ENCODE data around the gene PLD5.

The PLD5 gene

DNA sequence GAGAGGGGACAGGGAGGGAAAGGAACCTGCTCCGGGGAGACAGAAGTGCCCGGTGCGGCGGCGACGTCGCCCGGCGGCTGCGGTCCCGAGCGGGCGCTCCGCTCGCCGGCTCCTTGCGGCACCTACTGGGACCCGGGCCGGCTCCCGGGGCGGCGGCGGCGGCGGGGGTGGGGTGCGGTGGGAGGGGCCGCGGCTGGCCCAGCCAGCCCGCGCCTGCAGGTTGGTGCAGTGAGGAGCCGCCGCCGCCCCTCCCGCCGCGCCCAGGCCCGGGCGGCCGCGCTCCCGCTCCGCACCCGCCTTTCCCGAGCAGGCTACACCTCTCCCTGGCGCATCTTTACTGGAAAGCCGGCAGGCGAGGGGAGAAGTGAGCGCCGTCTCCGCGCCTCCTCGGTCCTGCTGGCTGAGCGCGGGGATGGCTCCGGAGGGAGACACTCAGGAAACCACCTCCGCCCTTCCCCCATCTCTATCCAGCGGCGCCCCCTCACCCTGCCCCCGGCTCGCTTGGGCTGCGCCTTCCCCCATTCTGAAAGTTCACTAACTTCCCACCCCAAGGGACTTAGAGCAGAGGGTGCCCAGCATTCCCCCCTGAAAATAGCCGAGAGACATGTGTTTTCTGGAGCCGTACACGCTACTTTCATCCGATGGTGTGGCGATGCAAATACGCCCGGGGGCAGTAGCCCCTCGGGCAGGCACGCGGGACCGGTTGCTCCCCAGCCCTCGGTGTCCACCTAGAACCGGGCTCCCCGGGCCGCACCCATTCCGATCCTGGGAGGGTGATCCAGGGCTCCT, at the start of gene PLD5:
Gene PLD5, minus strand, starts transcription at position 127 of the 789 bp plus-strand sequence.
- no peak for DNase-seq (ENCODE audit: low read depth in 1 of 2, low spot score in 1 of 2)

DNA sequence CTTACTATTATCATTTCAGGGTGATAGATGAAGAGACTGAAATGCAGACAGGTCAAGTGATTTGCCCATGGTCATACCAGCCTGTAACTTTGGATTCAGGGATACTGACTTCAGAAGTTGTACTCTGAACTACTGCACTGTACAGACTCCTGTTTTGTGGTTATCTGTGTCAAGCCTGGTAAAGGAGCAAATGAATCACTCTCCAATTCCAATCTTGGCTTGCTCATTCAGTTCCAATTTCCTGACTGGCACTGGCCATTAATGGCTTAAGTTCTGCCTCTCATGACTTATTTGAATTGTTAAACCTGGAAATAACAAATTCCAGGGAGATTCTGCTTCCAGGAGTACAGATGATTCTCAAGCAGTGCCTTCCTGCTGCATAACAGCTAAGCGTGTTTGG, 45.4 kb upstream of the PLD5 start:
- no peak for DNase-seq (ENCODE audit: low read depth in 1 of 2, low spot score in 1 of 2)

DNA sequence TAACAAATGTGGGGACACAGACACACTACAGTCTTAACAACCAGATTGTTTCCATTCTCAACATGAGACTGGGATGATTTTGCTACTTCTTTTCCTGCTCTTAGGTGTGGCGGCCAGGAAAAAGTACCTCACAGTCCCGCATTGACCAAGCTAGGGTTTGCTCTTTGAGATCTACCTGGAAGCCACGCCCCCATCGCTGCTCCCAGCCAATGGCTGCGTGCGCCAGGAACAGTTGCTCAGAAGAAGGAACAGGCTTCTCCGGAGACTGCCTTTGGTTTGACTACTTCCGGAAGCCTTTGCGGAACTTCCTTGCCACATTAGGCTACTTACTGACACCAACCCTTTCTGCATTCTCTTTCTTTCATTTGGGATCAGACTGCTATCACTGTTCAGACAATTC, 44.2 kb upstream of the PLD5 start:
- no peak for DNase-seq (ENCODE audit: low read depth in 1 of 2, low spot score in 1 of 2)

DNA sequence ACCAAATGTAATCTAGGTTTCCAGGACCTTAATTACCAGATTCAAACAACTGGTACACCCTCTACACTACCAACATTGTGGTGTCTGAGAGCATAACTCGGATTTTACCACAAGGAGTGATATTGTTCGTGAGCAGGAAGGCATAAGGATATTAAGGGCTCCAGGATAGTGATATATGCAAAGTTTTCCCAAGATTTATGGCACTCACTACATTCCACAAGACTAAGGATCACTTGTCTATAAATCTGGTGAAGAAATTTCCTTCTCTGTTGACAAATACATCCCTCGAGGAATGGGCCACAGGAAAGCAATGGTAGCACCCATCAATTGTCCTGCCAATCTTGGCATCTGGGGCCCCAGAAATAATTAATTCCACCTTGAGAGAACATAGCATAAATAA, 43.1 kb upstream of the PLD5 start:
- DNase-seq (ENCODE audit: low read depth in 1 of 2, low spot score in 1 of 2): no peak

DNA sequence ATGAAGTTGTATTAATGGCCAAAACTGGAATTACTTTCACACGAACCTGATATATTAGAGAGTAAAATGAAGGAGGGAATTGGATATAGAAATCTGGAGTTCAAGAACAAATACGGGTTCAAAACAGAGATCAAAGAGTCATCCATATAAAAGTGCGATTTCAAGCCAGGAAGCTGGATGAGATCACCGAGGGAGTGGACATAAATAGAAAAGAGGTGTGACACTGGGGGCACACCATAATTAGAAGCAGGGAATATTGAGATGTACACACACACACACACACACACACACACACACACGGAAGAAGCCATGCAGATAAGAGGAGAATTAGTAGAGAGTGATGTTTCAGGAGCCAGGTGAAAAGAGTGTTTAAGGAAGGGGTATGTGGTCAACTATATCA, 32.3 kb upstream of the PLD5 start:
- DNase-seq (ENCODE audit: low read depth in 1 of 2, low spot score in 1 of 2): no peak

DNA sequence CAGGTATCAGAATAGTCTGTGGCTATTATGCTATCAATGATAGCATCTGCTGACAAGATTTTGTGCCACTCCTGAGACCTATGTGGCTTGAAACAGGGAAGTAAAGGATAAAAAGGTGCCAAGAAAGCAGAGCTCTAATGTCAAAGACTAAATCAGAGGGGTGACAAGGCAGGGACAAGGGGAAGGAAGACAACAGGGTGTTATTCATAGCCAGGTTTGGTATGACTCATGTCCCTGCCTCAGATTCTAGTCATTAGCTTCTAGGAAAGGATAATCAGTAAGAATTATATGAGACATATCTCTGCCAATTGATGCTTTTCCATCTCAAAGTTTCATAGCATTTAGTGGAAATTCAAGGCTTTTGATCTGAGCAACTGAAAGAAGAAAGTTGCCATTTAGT, 31.8 kb upstream of the PLD5 start:
- DNase-seq (ENCODE audit: low read depth in 1 of 2, low spot score in 1 of 2): no peak

DNA sequence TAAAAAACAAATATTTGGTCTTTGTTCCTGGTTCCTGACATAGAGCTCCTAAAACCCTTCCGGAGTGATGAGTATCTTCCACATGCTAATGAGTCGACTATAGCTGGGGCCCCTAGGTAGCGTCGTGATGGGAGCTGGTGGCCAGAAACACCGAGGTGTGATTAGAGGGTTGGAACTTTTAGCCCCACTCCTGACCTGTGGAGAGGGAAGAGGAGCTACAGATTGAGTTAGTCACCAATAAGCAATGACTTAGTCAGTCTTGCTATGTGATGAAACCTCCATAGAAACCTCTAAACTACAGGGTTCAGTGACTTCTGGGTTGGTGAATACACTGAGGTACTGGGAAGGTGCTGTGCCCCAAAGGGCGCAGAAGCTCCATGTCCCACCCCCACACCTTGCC, 30.1 kb upstream of the PLD5 start:
- DNase-seq (ENCODE audit: low read depth in 1 of 2, low spot score in 1 of 2): no peak

DNA sequence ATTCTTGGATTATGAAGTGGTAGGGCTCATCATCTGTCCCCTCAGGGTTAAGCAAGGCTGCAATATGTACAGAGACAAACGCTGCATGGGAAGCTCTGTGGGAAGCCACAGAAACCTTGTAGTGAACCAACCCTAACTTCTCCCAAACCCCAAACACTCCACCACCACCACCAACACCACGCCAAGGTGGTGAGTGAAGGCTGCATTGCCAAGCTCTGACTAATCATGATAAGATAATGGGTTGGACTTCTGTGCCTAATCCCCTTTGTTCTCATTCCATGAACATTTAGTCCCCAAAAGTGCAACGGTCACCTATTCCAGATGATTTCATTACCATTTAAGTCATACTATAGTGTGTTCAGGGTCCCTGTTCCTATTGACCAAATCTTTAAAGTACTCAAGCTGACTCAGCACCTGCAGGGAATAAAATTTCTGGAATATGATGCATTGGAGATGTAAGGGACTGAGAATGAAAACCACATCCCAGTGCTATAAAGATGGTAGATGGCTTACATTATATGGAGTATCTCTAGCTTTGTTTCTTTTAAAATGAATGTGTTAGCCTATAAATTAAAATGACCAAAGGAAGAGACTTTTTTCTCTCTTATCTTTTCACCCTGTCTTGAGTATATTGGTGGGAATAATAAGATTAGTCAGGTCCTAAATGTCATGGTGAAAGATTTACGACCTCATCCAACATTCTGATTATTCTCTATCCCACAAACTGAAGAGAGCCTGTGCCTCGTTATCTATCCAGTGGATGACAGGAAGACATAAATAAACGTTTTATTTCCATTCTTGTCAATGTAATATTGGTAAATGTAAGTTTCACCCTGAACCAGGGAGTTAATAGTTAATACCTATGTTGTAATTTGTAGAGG, 22.6 kb upstream of the PLD5 start:
- DNase-seq (ENCODE audit: low read depth in 1 of 2, low spot score in 1 of 2): no peak

DNA sequence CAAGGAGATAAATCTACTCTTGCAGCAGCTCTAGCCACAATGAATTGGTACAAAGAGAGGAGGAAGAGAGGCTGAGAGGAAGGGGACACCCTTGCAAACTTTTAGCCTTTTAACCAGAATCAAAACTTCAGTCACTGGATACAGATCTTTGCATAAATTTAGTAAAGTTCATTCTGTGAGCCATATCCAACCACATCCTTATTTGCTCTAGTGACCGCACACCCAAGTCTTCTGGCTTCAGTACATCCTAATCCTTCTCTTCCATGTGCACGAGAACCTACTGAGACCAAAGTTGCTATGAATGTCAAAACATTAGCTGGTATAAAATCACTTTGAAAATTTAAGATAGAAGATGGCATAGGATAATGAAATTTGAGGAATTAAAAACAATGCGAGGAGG, 21.9 kb upstream of the PLD5 start:
- DNase-seq (ENCODE audit: low read depth in 1 of 2, low spot score in 1 of 2): no peak

DNA sequence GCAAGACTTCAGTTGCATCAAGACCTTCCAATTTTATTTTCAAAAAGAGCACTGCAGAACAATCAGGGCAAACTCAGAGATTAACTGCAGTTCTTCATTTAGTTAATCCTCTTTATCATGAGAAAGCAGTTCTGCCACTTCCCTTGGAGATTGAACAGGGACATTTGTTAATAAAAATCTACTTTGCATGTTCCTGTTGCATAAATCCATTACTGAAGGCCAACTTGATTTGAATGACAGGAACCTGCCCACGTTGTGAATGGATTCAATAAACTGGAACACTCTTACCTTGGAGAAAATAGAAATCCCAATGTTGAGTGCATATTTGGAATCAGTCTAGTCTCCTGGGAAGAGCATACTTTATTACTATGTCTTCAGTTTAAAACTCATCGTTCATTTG, 19.6 kb upstream of the PLD5 start:
- no peak for DNase-seq (ENCODE audit: low read depth in 1 of 2, low spot score in 1 of 2)

DNA sequence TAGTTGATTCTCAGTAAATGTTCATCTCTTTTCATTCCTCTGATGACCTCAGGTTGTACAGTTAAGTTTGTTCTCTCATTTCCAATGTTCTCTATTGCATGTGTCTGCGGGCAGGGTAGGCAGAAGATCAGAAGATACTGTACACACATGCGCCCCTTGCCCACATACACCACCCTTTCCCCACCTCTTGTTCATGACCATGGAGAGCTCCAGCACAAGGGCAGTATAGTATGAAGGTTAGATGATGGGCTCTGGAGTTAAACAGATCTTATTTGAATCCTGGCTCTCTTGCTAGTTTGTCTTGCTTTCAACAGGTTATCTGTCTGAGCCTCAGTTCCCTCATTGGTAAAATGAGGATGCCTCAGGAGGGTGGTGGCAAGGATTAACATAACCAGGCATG, 17.8 kb upstream of the PLD5 start:
- no peak for DNase-seq (ENCODE audit: low read depth in 1 of 2, low spot score in 1 of 2)

DNA sequence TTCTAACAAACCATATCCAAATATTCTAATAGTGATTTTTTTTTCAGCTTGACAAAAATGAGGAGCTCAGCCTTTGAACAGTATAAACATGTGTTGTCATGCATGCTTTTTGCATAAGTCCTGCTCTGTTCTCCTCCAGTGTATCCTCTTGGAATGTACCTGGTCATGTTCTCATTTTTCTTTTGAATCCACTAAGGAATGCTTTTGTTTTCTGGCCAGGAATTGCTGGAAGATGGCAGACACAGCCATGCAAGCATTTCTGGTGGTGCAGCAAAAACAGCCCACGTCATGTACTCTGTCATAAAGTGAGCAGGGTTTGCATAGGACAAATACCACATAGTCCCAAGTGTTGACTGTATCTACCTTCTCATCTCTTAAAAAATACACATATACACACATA, 11.5 kb upstream of the PLD5 start:
- no peak for DNase-seq (ENCODE audit: low read depth in 1 of 2, low spot score in 1 of 2)

DNA sequence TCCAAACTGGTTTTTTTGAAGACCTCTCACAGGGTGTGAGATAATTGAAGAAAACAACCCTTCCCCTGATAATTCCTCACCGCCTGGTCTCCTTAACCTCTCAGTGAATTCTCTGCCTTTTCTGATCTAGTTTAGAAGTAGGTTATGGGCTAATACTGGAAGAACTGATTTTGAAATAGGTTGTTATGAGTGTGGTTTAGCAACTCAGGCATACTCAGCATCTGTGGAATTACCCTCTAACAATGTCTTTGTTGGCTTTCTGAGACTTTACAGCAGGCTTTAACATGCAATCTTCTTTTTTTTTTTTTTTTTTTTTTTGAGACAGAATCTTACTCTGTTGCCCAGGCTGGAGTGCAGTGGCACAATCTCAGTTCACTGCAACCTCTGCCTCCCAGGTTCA, 10.3 kb upstream of the PLD5 start:
- DNase-seq (ENCODE audit: low read depth in 1 of 2, low spot score in 1 of 2): no peak

DNA sequence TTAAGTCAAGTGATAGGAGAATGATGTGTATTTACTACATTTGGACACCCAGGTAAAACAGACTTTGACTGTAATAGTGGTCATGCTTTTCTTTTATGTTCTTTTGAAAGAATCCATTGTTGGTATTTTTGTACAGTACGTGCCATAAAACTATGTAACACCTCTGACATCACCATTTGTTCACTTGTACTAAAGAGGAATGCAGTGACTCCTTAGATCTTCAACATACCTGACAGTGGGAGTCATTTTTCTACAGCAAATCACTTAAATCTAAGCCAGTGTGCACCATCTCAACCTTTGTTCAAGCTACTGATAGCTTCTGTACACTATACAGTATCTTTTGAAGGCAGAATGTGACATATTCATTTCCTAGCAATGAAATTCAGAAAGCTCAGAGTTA, 6.3 kb upstream of the PLD5 start:
- DNase-seq (ENCODE audit: low read depth in 1 of 2, low spot score in 1 of 2): no peak

DNA sequence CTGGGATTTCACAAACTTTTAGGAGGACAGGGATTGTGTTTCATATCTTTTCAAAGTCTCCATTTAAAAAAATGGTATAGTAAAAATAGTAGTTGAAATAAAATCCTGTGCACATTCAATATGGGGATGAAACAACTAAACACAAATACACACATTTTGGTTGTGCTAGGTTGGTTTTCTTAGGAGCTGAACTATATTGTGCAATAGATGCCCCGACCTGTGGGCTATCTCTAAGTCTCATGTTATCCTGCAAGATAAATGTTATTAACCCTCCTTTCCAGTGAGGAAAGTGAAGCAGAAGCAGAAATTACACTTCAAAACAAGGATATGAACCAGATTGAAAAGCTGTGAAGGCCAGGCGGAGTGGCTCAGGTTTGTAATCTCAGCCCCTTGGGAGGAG, 1.3 kb upstream of the PLD5 start:
- DNase-seq (ENCODE audit: low read depth in 1 of 2, low spot score in 1 of 2): no peak

DNA sequence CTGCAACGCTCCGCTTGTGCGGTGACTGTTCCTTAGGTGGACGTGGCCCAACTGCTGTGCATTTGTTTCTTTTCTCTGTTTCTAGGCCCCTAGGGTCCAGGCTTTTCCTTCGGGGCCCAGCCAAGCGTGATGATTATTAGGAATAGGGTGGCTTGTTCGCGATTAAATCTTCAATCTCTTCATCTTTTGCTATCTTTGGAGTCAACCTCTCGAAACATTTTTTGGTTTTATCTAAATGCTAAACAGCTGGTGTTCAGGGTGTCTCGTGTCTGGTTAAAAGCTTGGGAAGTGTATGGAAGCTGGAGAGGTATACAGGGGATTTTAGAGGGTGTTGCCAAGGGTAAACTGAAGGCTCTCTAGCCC, 844 bp upstream of the PLD5 start:
- no peak for DNase-seq (ENCODE audit: low read depth in 1 of 2, low spot score in 1 of 2)

DNA sequence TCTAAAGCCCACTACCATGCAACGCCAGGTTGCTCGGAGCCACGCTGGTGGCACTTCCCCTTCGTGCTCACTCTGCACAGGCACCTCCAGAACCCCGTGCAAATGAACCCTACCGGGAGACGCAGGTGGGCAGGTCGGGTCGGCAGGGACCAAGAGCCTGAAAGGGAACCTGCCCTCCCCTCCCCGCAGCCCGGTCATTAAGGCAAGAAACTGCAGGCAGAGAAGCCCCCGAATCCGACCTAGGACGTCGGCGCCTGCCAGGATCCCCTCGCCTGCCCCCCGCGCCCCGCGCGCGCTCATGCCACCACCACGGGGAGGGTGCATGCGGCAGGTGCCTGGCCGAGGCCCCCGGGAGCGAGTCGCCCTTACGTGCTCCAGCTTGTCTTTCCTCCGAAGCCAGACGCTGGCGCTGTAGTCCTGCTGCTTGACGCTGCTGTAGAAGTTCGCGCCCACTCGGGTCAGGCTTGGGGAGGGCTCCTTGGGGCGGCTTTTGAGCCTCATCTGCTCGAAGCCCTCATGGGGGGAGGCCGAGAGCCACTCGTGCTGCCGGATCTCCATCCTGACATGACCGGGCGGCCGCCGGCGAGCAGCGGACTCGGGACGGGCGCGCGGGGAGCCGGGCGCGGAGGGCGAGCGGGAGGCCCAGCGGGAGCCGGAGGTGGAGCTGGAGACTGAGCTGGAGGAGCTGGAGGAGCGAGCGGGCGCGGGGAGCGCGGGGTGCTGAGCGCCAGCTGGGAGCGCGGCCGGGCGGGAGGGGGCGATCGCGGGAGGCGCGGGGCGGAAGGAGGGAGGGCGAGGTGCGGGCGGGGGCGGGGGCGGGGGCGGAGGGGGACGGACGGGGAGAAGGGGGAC, 552 bp downstream of the PLD5 start:
- no peak for DNase-seq (ENCODE audit: low read depth in 1 of 2, low spot score in 1 of 2)

DNA sequence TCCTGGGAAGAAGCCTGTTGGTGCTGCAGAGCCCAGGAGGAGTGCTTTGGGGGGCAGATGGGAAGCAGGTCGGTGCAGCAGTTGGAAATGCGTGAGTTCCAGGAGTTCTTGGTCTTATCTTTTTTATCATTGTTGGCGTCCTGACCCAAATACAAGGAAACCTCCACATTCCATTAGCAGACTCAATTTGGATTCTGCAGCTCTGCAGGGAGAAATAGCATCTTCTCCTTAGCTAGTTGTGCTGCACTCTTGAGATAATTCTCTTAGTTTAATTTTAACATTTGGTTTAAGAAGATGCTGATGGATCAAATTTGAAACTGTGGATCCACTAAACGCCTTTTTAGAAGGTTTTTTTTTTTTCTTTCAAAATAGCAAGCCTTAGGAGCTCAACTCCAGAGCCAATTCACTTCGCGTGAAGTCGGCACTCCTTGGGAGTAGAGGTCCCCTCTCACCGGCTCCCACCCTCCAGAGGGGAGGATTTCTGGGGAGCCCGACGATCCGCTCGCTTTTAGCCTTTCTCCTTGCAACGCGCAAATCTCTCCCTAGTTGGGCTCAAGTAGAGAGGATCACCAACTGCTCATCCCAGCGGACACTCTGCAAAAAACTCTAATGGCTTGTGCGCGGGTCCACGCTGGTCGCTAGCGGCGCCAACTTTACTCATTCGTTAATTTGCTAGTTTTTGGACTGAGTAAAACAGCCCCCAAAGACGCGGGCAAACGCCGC, 1.3 kb downstream of the PLD5 start:
- DNase-seq (ENCODE audit: low read depth in 1 of 2, low spot score in 1 of 2): no peak

DNA sequence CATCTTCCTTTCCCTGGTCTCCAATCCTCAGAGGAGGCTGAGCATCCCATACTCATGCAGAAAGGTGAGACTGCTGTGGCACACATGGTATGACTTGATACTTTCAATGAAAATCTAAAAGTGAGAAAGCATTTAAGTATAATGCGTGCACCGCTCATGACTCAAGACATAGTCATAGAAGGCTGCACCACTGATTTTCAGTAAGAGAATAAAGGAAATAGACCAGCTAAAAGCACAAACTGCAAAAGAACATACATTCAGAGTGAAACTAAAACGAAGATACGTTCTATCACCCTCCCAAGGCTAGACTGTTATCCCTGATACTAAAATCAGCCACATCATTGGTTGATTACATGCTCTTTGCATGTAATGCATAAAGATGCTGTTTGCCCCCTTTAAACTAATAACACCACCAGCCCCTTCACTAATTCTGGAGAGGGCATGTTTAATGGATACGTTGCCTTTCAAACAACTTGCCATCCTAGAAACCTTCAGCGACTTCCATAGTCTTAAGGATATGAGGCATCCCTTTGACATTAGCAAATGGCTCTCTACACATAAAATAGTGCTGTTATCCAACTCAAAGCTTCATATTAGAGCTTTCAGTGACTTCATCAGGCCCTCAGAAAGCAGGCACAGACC, 2.1 kb downstream of the PLD5 start:
- DNase-seq (ENCODE audit: low read depth in 1 of 2, low spot score in 1 of 2): no peak

DNA sequence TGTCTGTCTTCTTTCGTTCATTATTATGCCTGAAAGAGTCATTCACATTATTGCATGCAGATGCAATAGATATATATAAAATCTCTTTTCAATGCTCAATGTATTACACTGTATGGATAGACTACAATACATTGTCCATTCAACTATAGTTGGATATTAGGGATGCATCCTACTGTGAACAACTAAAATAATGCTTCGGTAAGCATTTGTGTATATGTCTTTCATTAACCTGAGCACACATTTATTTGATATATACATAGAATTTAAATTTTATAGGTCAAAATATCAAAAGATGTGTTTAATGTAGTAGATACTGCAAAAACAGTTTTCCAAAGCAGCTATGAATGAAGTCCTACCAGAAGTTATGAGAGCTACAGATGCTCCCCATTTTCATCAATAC, 8.9 kb downstream of the PLD5 start:
- no peak for DNase-seq (ENCODE audit: low read depth in 1 of 2, low spot score in 1 of 2)

DNA sequence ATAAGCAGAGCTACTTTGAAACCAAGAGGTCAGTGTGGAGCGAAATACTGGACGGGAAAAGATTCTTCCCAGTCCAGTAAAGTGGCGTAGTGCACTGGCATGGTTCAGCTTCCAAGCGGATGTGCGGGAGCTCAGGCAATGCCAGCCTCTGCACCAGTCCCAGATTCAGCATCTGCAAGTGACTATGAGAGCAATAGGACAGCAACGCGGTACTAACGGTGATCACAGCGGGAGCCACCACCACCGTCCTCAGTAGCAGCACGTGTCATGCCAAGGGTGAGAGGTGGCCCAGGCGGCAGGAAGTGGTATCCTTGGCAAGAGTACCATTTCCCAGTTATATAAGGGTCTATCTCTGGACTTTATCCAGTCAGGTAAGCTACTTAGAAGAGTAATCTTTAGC, 17.8 kb downstream of the PLD5 start:
- DNase-seq (ENCODE audit: low read depth in 1 of 2, low spot score in 1 of 2): no peak
